NCI-H1436 (cell line): ENCODE data around the gene NDUFAF5.

Source experiments
- DNase-seq: peaks from one replicate; lab custom pipeline; 2025; lab: John Stamatoyannopoulos, UW

The NDUFAF5 gene

GRCh38 chr20:13822459-13822858 is 37.6 kb downstream of the NDUFAF5 start:
- DNase-seq = no peak

- DNase-seq = no peak
Measured at GRCh38 chr20:13824459-13824858, 39.6 kb downstream of the NDUFAF5 start.

GRCh38 chr20:13825465-13825864 is 40.6 kb downstream of the NDUFAF5 start:
- DNase-seq = no peak

GRCh38 chr20:13831476-13831875 is 46.6 kb downstream of the NDUFAF5 start:
- no peak for DNase-seq

GRCh38 chr20:13838664-13839063 is 53.8 kb downstream of the NDUFAF5 start:
- no peak for DNase-seq

GRCh38 chr20:13839421-13840092 is 54.7 kb downstream of the NDUFAF5 start:
- no peak for DNase-seq

GRCh38 chr20:13840093-13840465 is 55.3 kb downstream of the NDUFAF5 start:
- DNase-seq = no peak

- DNase-seq = no peak
Measured at GRCh38 chr20:13841206-13841605, 56.4 kb downstream of the NDUFAF5 start.

GRCh38 chr20:13844296-13844695 is 59.5 kb downstream of the NDUFAF5 start:
- no peak for DNase-seq

- no peak for DNase-seq
Measured at GRCh38 chr20:13851279-13851678, 66.5 kb downstream of the NDUFAF5 start.

GRCh38 chr20:13852306-13852705 is 67.5 kb downstream of the NDUFAF5 start:
- no peak for DNase-seq

- no peak for DNase-seq
Measured at GRCh38 chr20:13855613-13856012, 70.8 kb downstream of the NDUFAF5 start.

GRCh38 chr20:13856354-13856753 is 71.5 kb downstream of the NDUFAF5 start:
- DNase-seq = no peak

GRCh38 chr20:13857304-13857703 is 72.5 kb downstream of the NDUFAF5 start:
- DNase-seq = no peak

- DNase-seq = no peak
Measured at GRCh38 chr20:13857961-13858360, 73.1 kb downstream of the NDUFAF5 start.

- DNase-seq = no peak
Measured at GRCh38 chr20:13858439-13858838, 73.6 kb downstream of the NDUFAF5 start.

- no peak for DNase-seq
Measured at GRCh38 chr20:13858871-13859270, 74.0 kb downstream of the NDUFAF5 start.

GRCh38 chr20:13862245-13862644 is 77.4 kb downstream of the NDUFAF5 start:
- DNase-seq = no peak

GRCh38 chr20:13863244-13863643 is 78.4 kb downstream of the NDUFAF5 start:
- no peak for DNase-seq

- no peak for DNase-seq
Measured at GRCh38 chr20:13865156-13865555, 80.3 kb downstream of the NDUFAF5 start.

GRCh38 chr20:13865791-13866351 is 81.0 kb downstream of the NDUFAF5 start:
- DNase-seq = no peak

GRCh38 chr20:13868331-13868730 is 83.5 kb downstream of the NDUFAF5 start:
- DNase-seq = no peak

GRCh38 chr20:13870170-13870748 is 85.4 kb downstream of the NDUFAF5 start:
- no peak for DNase-seq
